Endothelial cell of umbilical vein (primary cell): Measurements from ENCODE around the gene FAM181A. TPM values are rescaled to one million over a fixed set of nuclear protein-coding genes. Genes with fewer than 3 reads are reported as not detected.

Experiments used
- BruUV-seq: library from RNA; stranded (reverse); fragments of 400-500 nt; replicated peaks from 2 replicates; lab custom pipeline; 2021; lab: Mats Ljungman, UMichigan
- CTCF ChIA-PET: fragments of 300-600, 350-600 bp; sonication (Branson Sonifier 250); formaldehyde crosslinking; loops from one replicate; lab custom pipeline; 2021; ENCODE audit warnings: antibody characterized with exemption, inconsistent platforms; lab: Charles Lee
- POLR2A ChIA-PET: fragments of 300-600, 350-600 bp; sonication (Branson Sonifier 250); formaldehyde crosslinking; loops from one replicate; lab custom pipeline; 2021; ENCODE audit warnings: antibody characterized with exemption, inconsistent platforms; lab: Charles Lee
- DNase-seq: peaks from one replicate; pipeline ENCODE4 v3.0.0-alpha.2; 2011; ENCODE audit warnings: low read depth, low spot score
- FAIRE-seq: peaks from 2 replicates; lab custom pipeline; 2011; peaks lifted over from hg19 to GRCh38; lab: Jason Lieb, UNC
- H2AFZ ChIP-seq: 2 replicates; pipeline ENCODE4 v1.6.0; 2012; ENCODE audit warnings: low read depth, low read length, control low read depth, inconsistent platforms
- H3K27ac ChIP-seq: 2 replicates; pipeline ENCODE4 v1.5.1; 2011; ENCODE audit warnings: low read depth, mild to moderate bottlenecking, control low read depth, low read length, moderate library complexity; ENCODE audit not compliant: insufficient read depth
- H3K27me3 ChIP-seq, 2 experiments: 2 replicates each; pipeline versions ENCODE4 v1.6.0 to v1.6.1; 2011; ENCODE audit warnings: low read length in 2 of 2, mixed read lengths in 1 of 2; ENCODE audit not compliant: control insufficient read depth in 2 of 2, insufficient read depth in 2 of 2
- H3K36me3 ChIP-seq, 2 experiments: 2 replicates in 1 of 2; 3 replicates in 1 of 2; pipeline ENCODE4 v1.5.1; 2011; ENCODE audit warnings: low read length in 2 of 2, mild to moderate bottlenecking in 1 of 2, moderate library complexity in 1 of 2; ENCODE audit not compliant: control insufficient read depth in 2 of 2, insufficient read depth in 2 of 2; ENCODE audit errors: extremely low read depth in 1 of 2
- H3K4me1 ChIP-seq: 3 replicates; pipeline ENCODE4 v1.5.1; 2011; ENCODE audit warnings: mild to moderate bottlenecking, low read length; ENCODE audit not compliant: control insufficient read depth, insufficient read depth; ENCODE audit errors: extremely low read depth
- H3K4me2 ChIP-seq: 2 replicates; pipeline ENCODE4 v1.6.1; 2011; ENCODE audit warnings: low read length, control low read depth, mixed read lengths; ENCODE audit not compliant: insufficient read depth
- H3K4me3 ChIP-seq, 3 experiments: fragments of 200-600 bp in 1 of 3; sonication (generic), shearing (Covaris generic) in 1 of 3; replicated peaks in 1 of 3; 2 replicates each; pipeline ENCODE4 v1.5.1; 2011 to 2016; ENCODE audit warnings: control low read depth in 3 of 3, low read length in 3 of 3, mild to moderate bottlenecking in 2 of 3, inconsistent platforms in 1 of 3, low read depth in 1 of 3, moderate library complexity in 1 of 3; ENCODE audit not compliant: insufficient read depth in 1 of 3
- H3K79me2 ChIP-seq: 2 replicates; pipeline ENCODE4 v1.6.0; 2012; ENCODE audit warnings: low read length, inconsistent platforms; ENCODE audit not compliant: control insufficient read depth, insufficient read depth
- H3K9ac ChIP-seq: replicated peaks from 2 replicates; pipeline ENCODE3; 2011; ENCODE audit warnings: low read length, control low read depth; ENCODE audit not compliant: insufficient read depth; ENCODE audit errors: extremely low read depth
- H3K9me1 ChIP-seq: replicated peaks from 3 replicates; pipeline ENCODE4 v1.6.0; 2011; ENCODE audit warnings: mild to moderate bottlenecking, low read length; ENCODE audit not compliant: control insufficient read depth, insufficient read depth; ENCODE audit errors: extremely low read depth
- H3K9me3 ChIP-seq: replicated peaks from 2 replicates; pipeline ENCODE4 v1.5.1; 2012; ENCODE audit warnings: low read length, inconsistent platforms; ENCODE audit not compliant: control insufficient read depth, insufficient read depth
- H4K20me1 ChIP-seq: replicated peaks from 2 replicates; pipeline ENCODE3; 2011; ENCODE audit warnings: mild to moderate bottlenecking, low read length; ENCODE audit not compliant: control insufficient read depth, insufficient read depth; ENCODE audit errors: extremely low read depth
- CTCF ChIP-seq, 2 donors: IDR thresholded peaks; 1 replicate in 1 of 2; 2 replicates in 1 of 2; pipeline ENCODE4 v1.5.1; 2011; ENCODE audit warnings: low read length in 2 of 2, mild to moderate bottlenecking in 2 of 2, moderate library complexity in 2 of 2, control low read depth in 1 of 2, inconsistent platforms in 1 of 2, low read depth in 1 of 2; ENCODE audit not compliant: insufficient read depth in 1 of 2; ENCODE audit errors: extremely low read depth in 1 of 2
- EZH2 ChIP-seq: IDR thresholded peaks from 2 replicates; pipeline ENCODE4 v1.6.1; 2012; ENCODE audit warnings: borderline replicate concordance, low read depth, mild to moderate bottlenecking, moderate library complexity, low read length, inconsistent platforms; ENCODE audit not compliant: severe bottlenecking
- FOS ChIP-seq: IDR thresholded peaks from 2 replicates; pipeline ENCODE4 v1.6.1; 2011; ENCODE audit warnings: mild to moderate bottlenecking, low read length, moderate library complexity, borderline replicate concordance; ENCODE audit not compliant: insufficient read depth
- GATA2 ChIP-seq: IDR thresholded peaks from 2 replicates; pipeline ENCODE4 v1.7.0; 2011; ENCODE audit warnings: low read depth, mild to moderate bottlenecking, moderate library complexity, mixed read lengths, low read length; ENCODE audit not compliant: insufficient read length, insufficient read depth
- JUN ChIP-seq: IDR thresholded peaks from 2 replicates; pipeline ENCODE4 v1.6.1; 2011; ENCODE audit warnings: borderline replicate concordance, low read depth; ENCODE audit not compliant: insufficient read length, insufficient read depth
- MAX ChIP-seq: IDR thresholded peaks from 2 replicates; pipeline ENCODE4 v1.6.1; 2011; ENCODE audit not compliant: insufficient read depth, insufficient read length
- MYC ChIP-seq: IDR thresholded peaks from one replicate; pipeline ENCODE4 v1.6.1; 2011; ENCODE audit warnings: mild to moderate bottlenecking, low read depth, low read length
- POLR2A ChIP-seq: IDR thresholded peaks from 2 replicates; pipeline ENCODE4 v1.6.1; 2012; ENCODE audit warnings: low read depth, mild to moderate bottlenecking, control low read depth, low read length
- POLR2AphosphoS5 ChIP-seq: IDR thresholded peaks from 2 replicates; pipeline ENCODE4 v1.6.1; 2012; ENCODE audit warnings: low read depth, mild to moderate bottlenecking, control low read depth, low read length, moderate library complexity; ENCODE audit not compliant: insufficient read depth
- dilution Hi-C: fragments of 300-500 bp; cut with MboI; formaldehyde crosslinking; loops from one replicate; pipeline ENCODE4 v1.15.0; 2019; ENCODE audit warnings: low sequenced_read_pairs; ENCODE audit not compliant: extremely low pct_ligation_motif_present
- intact Hi-C: fragments of 100-400 bp; cut with micrococcal nuclease; formaldehyde crosslinking; loops from one replicate; pipeline ENCODE4 v1.10.0; 2022
- polyA plus RNA-seq, 4 experiments: library from polyadenylated mRNA; depleted of rRNA in 3 of 4; stranded (reverse) in 3 of 4; unstranded in 1 of 4; fragments of >200 nt; gene quantifications; 2 replicates each; pipeline versions ENCODE4 v1.2.1 to v1.2.3, GENCODE V29; 2011 to 2012; ENCODE audit warnings: missing spikeins in 1 of 4
- total RNA-seq: library from RNA; stranded (reverse); gene quantifications from 2 replicates; pipeline ENCODE4 v1.2.3, GENCODE V29; 2021

The FAM181A gene
- total and polyA plus RNA-seq, 2 donors (not counting 3 experiments of a cell fraction or from before 2014, with no cell fraction given) = not detected

DNA sequence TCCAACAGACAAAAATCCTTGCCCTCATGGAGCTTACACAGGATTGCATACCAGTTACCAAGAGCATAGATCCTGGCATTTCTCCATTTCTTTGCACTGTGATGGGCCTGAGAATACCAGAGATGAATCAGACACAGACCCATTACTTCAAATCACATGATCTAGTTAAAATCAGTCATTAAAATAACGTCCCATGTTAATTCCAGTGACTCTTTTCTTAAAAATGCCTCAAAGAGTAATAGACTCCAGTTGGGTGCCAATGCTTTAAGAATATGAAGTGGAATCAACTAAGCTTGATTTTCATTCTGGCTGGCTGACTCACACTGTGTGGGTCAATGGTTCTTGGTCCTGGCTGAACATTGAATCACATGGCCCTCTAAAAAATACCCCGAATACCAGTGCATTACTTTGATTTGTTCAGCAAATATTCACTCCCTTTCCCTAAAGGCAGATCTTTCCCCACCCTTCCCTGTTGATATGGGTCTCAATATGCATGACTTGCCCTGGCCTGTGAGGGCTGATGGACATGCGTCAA is 38.2 kb downstream of the FAM181A start:
- H2AFZ ChIP-seq = no peak overlapping the region

DNA sequence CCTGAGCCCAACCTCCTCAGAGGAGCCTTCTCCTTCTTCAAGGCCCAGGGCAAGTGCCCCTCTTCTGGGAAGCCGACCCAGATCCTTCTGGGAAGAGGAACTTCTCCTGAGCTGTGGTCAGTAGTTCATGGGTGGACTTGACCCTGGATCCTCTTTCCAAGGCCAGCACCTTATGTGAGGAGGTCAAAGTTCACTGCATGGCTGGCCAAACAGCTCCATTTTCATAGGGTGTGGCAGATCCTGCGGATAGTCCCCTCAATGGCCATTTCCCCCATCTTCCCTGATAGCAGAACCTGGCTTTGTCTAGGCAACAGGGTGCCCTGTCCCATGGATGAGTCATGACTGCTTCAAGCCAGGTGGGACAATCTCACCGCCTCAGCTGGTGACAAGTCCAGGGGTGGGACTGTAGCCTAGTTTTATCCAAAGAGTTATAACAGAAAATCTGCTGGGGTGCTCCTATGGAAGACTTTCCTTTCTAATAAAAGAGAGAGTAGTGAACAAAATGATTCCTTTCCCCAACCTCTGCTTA is 38.9 kb downstream of the FAM181A start:
- BruUV-seq = no TSS peak
- no peaks in the 10 kb centered on the region for H4K20me1 ChIP-seq
- ChIA-PET CTCF (interaction anchor here (1.1 to 4.7 kb wide), 2 partner anchors 26 to 71 kb away, joined by 3 to 27 read pairs; no protein-coding TSS in a partner anchor), POLR2A (no interaction called here)
- no peak for FAIRE-seq
- H3K27ac ChIP-seq = no peak overlapping the region
- no peak overlapping the region for H3K4me3 ChIP-seq
- no peak for TF ChIP-seq FOS
- no peak for TF ChIP-seq MAX
- TF ChIP-seq POLR2A = no peak
- no peak for TF ChIP-seq EZH2
- no peak for TF ChIP-seq POLR2AphosphoS5
- no peak for TF ChIP-seq CTCF (IDR thresholded peaks at IDR 0.05; ENCODE audit: extremely low read depth in 1 of 2, insufficient read depth in 1 of 2, low read depth in 1 of 2, low read length in 2 of 2)
- TF ChIP-seq GATA2 = no peak
- TF ChIP-seq MYC = no peak
- no peak for TF ChIP-seq JUN
- no peaks in the 10 kb centered on the region for H3K79me2 ChIP-seq
- dilution Hi-C loops = no loop called here
- H2AFZ ChIP-seq = no peak overlapping the region
- H3K4me2 ChIP-seq = no peak overlapping the region
- no peak for DNase-seq
- no peaks in the 10 kb centered on the region for H3K9me3 ChIP-seq
- no peaks in the 10 kb centered on the region for H3K9me1 ChIP-seq
- no peak overlapping the region for H3K9ac ChIP-seq
- H3K27me3 ChIP-seq = no peaks in the 10 kb centered on the region
- intact Hi-C loops = no loop called here
- no peaks in the 10 kb centered on the region for H3K4me1 ChIP-seq
- no peaks in the 10 kb centered on the region for H3K36me3 ChIP-seq

More for the DNA sequence above, 38.2 kb downstream of the FAM181A start:
- Histone ChIP-seq H3K9ac (no peak overlapping the region), H3K4me1 (no peaks in the 10 kb centered on the region), H3K79me2 (no peaks in the 10 kb centered on the region), H3K27ac (no peak overlapping the region), H3K4me3 (no peak overlapping the region), H3K9me1 (no peaks in the 10 kb centered on the region), H3K36me3 (no peaks in the 10 kb centered on the region), H3K4me2 (no peak overlapping the region), H3K9me3 (no peaks in the 10 kb centered on the region), H3K27me3 (no peaks in the 10 kb centered on the region), H4K20me1 (no peaks in the 10 kb centered on the region)
- dilution Hi-C loops (no loop called here), intact Hi-C loops (no loop called here)
- FAIRE-seq = no peak
- ChIA-PET POLR2A (no interaction called here), CTCF (interaction anchor here (1.1 to 4.7 kb wide), 2 partner anchors 26 to 71 kb away, joined by 3 to 27 read pairs; no protein-coding TSS in a partner anchor)
- no peak for TF ChIP-seq MAX
- no peak for TF ChIP-seq JUN
- no peak for TF ChIP-seq FOS
- no peak for TF ChIP-seq GATA2
- no peak for TF ChIP-seq EZH2
- BruUV-seq = no TSS peak
- DNase-seq = no peak
